Spleen (tissue), 11 donors: ENCODE measurements around the gene EXOC6B. TPM values are rescaled to one million over a fixed set of nuclear protein-coding genes. Genes with fewer than 3 reads are reported as not detected.

Source experiments
- DNase-seq: peaks from one replicate; pipeline ENCODE4 v3.0.0-alpha.2; 2020
- H3K27ac ChIP-seq, 8 donors: fragments of 200-600 bp; sonication (generic) in 7 of 8; 1 replicate in 4 of 8; 2 replicates in 4 of 8; pipeline versions ENCODE4 v1.5.0 to v1.8.0; 2016 to 2021; ENCODE audit warnings: inconsistent platforms in 4 of 8, mild to moderate bottlenecking in 4 of 8, moderate library complexity in 1 of 8
- H3K27me3 ChIP-seq, 7 donors: fragments of 200-600 bp; sonication (generic) in 6 of 7; replicated peaks in 1 of 7; 1 replicate in 4 of 7; 2 replicates in 3 of 7; pipeline versions ENCODE4 v1.5.0 to v1.8.0; 2016 to 2021; ENCODE audit warnings: inconsistent platforms in 3 of 7, mild to moderate bottlenecking in 1 of 7
- H3K36me3 ChIP-seq, 6 donors: fragments of 200-600 bp; sonication (generic) in 5 of 6; 1 replicate in 4 of 6; 2 replicates in 2 of 6; pipeline versions ENCODE4 v1.5.0 to v1.8.0; 2016 to 2021; ENCODE audit warnings: inconsistent platforms in 2 of 6
- H3K4me1 ChIP-seq, 6 donors: fragments of 200-600 bp; sonication (generic) in 5 of 6; 1 replicate in 3 of 6; 2 replicates in 3 of 6; pipeline versions ENCODE4 v1.5.0 to v1.8.0; 2016 to 2021; ENCODE audit warnings: inconsistent platforms in 3 of 6
- H3K4me3 ChIP-seq, 8 donors: fragments of 200-600 bp; sonication (generic) in 7 of 8; 1 replicate in 4 of 8; 2 replicates in 4 of 8; pipeline versions ENCODE4 v1.5.0 to v1.8.0; 2016 to 2021; ENCODE audit warnings: inconsistent platforms in 4 of 8, mild to moderate bottlenecking in 4 of 8, moderate library complexity in 2 of 8
- H3K9me3 ChIP-seq, 8 donors: fragments of 200-600 bp; sonication (generic) in 7 of 8; 1 replicate in 4 of 8; 2 replicates in 4 of 8; pipeline versions ENCODE4 v1.5.0 to v1.8.0; 2016 to 2021; ENCODE audit warnings: inconsistent platforms in 4 of 8
- POLR2A ChIP-seq, 3 donors: fragments of 450-650 bp; IDR thresholded peaks; one replicate each; pipeline ENCODE4 v1.5.1; 2017; ENCODE audit warnings: antibody characterized with exemption in 3 of 3, mild to moderate bottlenecking in 1 of 3
- POLR2AphosphoS5 ChIP-seq, 3 donors: sonication (generic); formaldehyde crosslinking; IDR thresholded peaks; one replicate each; pipeline ENCODE4 v1.5.1; 2017; ENCODE audit warnings: antibody characterized with exemption in 3 of 3
- WGBS, 5 donors: extraction: QIAGEN DNeasy Blood & Tissue Kit in 3 of 5; methylation state at CpG; one replicate each; pipeline versions ENCODE4 v1.1.5 to v1.1.7; 2013 to 2018; 5-methylcytosine and 5-hydroxymethylcytosine counted together
- intact Hi-C: fragments of 100-400 bp; cut with DNase I; formaldehyde crosslinking; loops from one replicate; pipeline ENCODE4 v1.15.0; 2023; ENCODE audit warnings: low total_unique reads
- polyA plus RNA-seq, 3 donors: library from polyadenylated mRNA; stranded (reverse); fragments of 200-250 nt; gene quantifications; one replicate each; pipeline ENCODE4 v1.2.1, GENCODE V29; 2013
- total RNA-seq, 7 donors: library from RNA; depleted of rRNA in 3 of 7; stranded (reverse); fragments of >200 nt in 3 of 7; fragmentation: NEBNext Ultra II Directional in 4 of 7; extraction: Animal tissue kit (Norgen Biotek cat#: 25700) in 4 of 7; gene quantifications; one replicate each; pipeline versions ENCODE4 v1.1.0 to v1.2.1, GENCODE V29; 2016 to 2021
- TF ChIP-seq, protein P1 (sequence below), 11 experiments: fragments of 200-600 bp in 7 of 11; fragments of 450-650 bp in 4 of 11; sonication (generic) in 4 of 11; IDR thresholded peaks in 8 of 11; conservative IDR thresholded peaks in 3 of 11; 1 replicate in 7 of 11; 2 replicates in 4 of 11; pipeline versions ENCODE4 v1.4.0 to v1.8.0; 2016 to 2021; ENCODE audit warnings: antibody characterized with exemption in 11 of 11, inconsistent platforms in 4 of 11, mild to moderate bottlenecking in 1 of 11
- donor health status: healthy with polysubstance abuse.
- donor health status: DM: no; HTN: no; CAD: no; lungs with moderate emphysema.
- donor health status: DM: no; HTN: no; CAD: no.
- donor health status: Bipolar disorder and iron deficiency.
- donor health status: healthy.
- donor health status: DM: no; HTN: no; CAD: no.
- donor health status: DM: yes; HTN: yes; CAD: no.

The EXOC6B gene
- total and polyA plus RNA-seq, 10 donors, result 1.0 to 27.9 (median 18.0) TPM

DNA sequence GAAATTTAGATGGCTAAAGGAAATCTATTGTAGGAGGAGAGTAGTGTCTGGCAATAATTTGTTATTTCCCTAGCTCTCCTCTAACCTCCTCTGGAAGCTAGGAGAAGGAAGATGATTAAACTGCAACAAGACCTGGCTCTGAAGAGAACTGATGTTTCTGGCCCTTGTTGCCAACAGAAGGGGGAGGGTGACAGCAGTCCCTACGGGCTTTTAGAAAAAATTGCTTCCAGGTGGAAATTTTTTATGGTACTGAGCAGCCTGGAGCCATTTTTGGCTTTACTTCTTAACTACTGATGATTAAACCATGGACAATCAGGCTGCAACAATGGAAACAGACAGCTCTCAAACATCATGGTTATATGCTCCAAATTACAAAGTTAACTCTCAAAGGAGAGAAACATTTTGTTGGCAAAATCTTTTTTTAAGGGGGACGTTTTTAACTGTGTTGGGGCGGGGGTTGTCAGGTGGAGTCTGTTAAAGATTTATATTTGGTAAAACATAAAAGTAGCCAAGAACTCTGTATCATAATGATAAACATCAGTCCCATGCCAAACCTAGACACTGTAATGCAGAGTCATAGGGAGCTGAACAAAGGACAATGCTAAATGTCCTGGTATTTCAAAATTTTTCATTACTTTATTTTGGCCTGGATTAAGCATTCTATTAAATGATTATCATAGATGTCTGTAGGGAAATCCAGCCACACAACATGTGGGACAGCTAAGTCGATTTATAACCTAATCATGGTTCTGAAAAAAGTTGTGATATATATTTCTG is 70.0 kb downstream of the EXOC6B start:
- Histone ChIP-seq H3K27me3 (no peaks in the 10 kb centered on the region), H3K4me3 (no peak overlapping the region), H3K36me3 (peaks cover 0 to 2% (median 0%) of the 10 kb centered on the region in 6 donors), H3K9me3 (peaks cover 0 to 2% (median 0%) of the 10 kb centered on the region in 8 donors), H3K4me1 (peaks cover 0 to 7% (median 0%) of the 10 kb centered on the region in 6 donors), H3K27ac (no peak overlapping the region)
- 65 to 84% (median 75%) methylated on average over 4 of the region's 4 CpGs for WGBS, 5 donors
- no peak for DNase-seq
- TF ChIP-seq, protein P1, sequence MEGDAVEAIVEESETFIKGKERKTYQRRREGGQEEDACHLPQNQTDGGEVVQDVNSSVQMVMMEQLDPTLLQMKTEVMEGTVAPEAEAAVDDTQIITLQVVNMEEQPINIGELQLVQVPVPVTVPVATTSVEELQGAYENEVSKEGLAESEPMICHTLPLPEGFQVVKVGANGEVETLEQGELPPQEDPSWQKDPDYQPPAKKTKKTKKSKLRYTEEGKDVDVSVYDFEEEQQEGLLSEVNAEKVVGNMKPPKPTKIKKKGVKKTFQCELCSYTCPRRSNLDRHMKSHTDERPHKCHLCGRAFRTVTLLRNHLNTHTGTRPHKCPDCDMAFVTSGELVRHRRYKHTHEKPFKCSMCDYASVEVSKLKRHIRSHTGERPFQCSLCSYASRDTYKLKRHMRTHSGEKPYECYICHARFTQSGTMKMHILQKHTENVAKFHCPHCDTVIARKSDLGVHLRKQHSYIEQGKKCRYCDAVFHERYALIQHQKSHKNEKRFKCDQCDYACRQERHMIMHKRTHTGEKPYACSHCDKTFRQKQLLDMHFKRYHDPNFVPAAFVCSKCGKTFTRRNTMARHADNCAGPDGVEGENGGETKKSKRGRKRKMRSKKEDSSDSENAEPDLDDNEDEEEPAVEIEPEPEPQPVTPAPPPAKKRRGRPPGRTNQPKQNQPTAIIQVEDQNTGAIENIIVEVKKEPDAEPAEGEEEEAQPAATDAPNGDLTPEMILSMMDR (IDR thresholded peaks at IDR 0.05 in 8 of 11, conservative IDR thresholded peaks at IDR 0.05 in 3 of 11), result no peak
- TF ChIP-seq POLR2AphosphoS5 (IDR thresholded peaks at IDR 0.05) (no peak), POLR2A (IDR thresholded peaks at IDR 0.05) (no peak)
- intact Hi-C loops, result no loop called here

DNA sequence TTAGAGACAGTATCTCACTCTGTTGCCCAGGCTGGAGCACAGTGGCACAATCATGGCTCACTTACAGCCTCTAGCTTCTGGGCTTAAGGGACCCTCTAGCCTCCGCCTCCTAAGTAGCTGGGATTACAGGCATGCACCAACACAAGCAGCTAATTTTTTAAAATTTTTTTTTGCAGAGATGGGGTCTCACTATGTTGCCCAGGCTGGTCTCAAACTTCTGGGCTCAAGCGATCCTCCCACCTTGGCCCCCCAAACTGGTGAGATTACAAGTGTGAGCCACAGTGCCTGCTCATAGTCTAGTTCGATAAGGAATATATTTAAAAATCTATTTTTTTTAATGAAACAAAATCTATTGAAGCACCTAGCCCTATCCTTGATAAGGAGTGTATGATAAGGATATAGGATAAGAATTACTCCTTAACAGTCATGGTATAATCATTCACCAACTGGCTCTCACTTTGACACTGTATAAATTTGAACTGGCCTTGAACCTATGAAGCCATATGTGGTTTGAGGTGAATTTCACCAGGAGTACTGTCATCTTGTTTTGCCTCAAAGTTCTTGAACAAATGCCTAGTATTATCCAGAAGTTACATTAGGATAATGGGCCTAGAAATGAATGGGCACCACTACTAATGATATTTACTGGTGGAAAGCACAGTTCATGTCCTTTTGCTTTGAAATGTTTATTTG is 71.1 kb downstream of the EXOC6B start:
- Histone ChIP-seq H3K27me3 (no peaks in the 10 kb centered on the region), H3K4me1 (peaks cover 0 to 7% (median 0%) of the 10 kb centered on the region in 6 donors), H3K36me3 (no peaks in the 10 kb centered on the region), H3K9me3 (no peaks in the 10 kb centered on the region), H3K27ac (no peak overlapping the region), H3K4me3 (no peak overlapping the region)
- intact Hi-C loops, result no loop called here
- no peak for DNase-seq
- 90 to 97% (median 95%) methylated on average over 3 of the region's 3 CpGs for WGBS, 5 donors
- TF ChIP-seq POLR2AphosphoS5 (IDR thresholded peaks at IDR 0.05) (no peak), POLR2A (IDR thresholded peaks at IDR 0.05) (no peak)
- TF ChIP-seq, protein P1 (IDR thresholded peaks at IDR 0.05 in 8 of 11, conservative IDR thresholded peaks at IDR 0.05 in 3 of 11), result no peak

DNA sequence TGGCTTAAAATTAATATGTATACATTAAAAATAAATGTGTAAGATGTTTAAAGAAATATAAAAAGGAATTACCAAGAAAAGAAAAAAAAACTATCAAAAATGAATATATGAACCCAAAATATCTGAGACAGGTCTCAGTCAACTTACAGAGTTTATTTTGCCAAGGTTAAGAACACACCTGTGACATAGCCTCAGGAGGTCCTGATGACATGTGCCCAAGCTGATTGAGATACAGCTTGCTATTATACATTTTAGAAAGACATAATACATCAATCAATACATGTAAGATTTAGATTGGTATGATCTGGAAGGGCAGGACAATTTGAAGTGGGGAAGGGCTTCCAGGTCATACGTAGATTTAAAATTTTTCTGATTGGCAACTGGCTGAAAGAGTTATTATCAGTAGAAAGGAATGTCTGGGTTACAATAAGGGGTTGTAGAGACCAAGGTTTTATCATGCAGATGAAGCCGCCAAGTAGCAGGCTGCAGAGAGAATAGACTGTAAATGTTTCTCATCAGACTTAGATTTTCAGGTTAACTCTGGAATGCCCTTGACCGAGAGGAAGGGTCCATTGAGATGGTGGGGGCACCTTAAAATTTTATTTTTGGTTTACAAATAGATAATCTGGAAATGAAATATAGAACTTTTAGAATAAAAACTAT is 74.7 kb downstream of the EXOC6B start:
- H3K4me1 ChIP-seq, result no peaks in the 10 kb centered on the region
- no peak overlapping the region for H3K4me3 ChIP-seq
- intact Hi-C loops, result no loop called here
- no peaks in the 10 kb centered on the region for H3K36me3 ChIP-seq
- H3K27ac ChIP-seq, result no peak overlapping the region
- no peak for DNase-seq
- WGBS, 5 donors, result 88 to 96% (median 95%) methylated on average over 3 of the region's 3 CpGs
- H3K27me3 ChIP-seq, result no peaks in the 10 kb centered on the region
- TF ChIP-seq, protein P1 (IDR thresholded peaks at IDR 0.05 in 8 of 11, conservative IDR thresholded peaks at IDR 0.05 in 3 of 11), result no peak
- TF ChIP-seq POLR2A (IDR thresholded peaks at IDR 0.05), result no peak
- TF ChIP-seq POLR2AphosphoS5 (IDR thresholded peaks at IDR 0.05), result no peak
- no peaks in the 10 kb centered on the region for H3K9me3 ChIP-seq

DNA sequence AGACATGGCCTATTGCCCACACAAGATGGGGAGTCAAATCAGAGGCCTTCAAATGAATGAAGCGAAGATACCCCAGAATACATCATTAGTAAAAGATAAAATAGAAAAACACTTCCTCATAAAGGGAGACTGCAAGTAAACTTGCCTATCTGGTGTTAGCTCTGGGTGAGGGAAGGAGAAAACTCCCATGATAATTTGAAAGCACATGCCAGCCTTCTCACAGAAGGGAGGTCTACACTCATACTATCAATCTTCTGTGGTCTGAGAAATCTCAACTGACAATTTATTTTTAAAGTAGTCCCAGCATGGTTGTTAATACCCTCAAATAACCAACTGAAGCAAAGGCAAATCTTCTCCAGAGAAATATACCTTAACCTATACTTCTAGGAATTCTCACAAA is 75.4 kb downstream of the EXOC6B start:
- no peaks in the 10 kb centered on the region for H3K27me3 ChIP-seq
- DNase-seq, result no peak
- H3K4me1 ChIP-seq, result peaks cover 0 to 6% (median 2%) of the 10 kb centered on the region in 6 donors
- no peak overlapping the region for H3K4me3 ChIP-seq
- no peak overlapping the region for H3K27ac ChIP-seq
- no peaks in the 10 kb centered on the region for H3K36me3 ChIP-seq
- 94 to 100% (median 100%) methylated on average over 1 of the region's 1 CpG for WGBS, 5 donors
- intact Hi-C loops, result no loop called here
- TF ChIP-seq POLR2A (IDR thresholded peaks at IDR 0.05), result no peak
- TF ChIP-seq POLR2AphosphoS5 (IDR thresholded peaks at IDR 0.05), result no peak
- TF ChIP-seq, protein P1 (IDR thresholded peaks at IDR 0.05 in 8 of 11, conservative IDR thresholded peaks at IDR 0.05 in 3 of 11), result no peak
- no peaks in the 10 kb centered on the region for H3K9me3 ChIP-seq
